Hepatocyte (in vitro differentiated cells): ENCODE results near the gene DDX17. TPM values are rescaled to one million over a fixed set of nuclear protein-coding genes. Genes with fewer than 3 reads are reported as not detected.

Experiments
- DNase-seq: peaks from one replicate; pipeline ENCODE4 v3.0.0-alpha.2; 2016; ENCODE audit warnings: low spot score
- H2AFZ ChIP-seq: fragments of 200-600 bp; sonication (generic); 2 replicates; pipeline ENCODE4 v1.6.0; 2016; ENCODE audit warnings: antibody characterized with exemption, mild to moderate bottlenecking
- H3K27ac ChIP-seq: fragments of 200-600 bp; sonication (generic); 2 replicates; pipeline ENCODE4 v1.5.1; 2016; ENCODE audit warnings: mild to moderate bottlenecking
- H3K27me3 ChIP-seq: fragments of 200-600 bp; sonication (generic); 2 replicates; pipeline ENCODE4 v1.6.1; 2016
- H3K36me3 ChIP-seq: fragments of 200-600 bp; sonication (generic); replicated peaks from 2 replicates; pipeline ENCODE4 v1.5.1; 2016; ENCODE audit warnings: low read depth; ENCODE audit not compliant: insufficient read depth
- H3K4me1 ChIP-seq: fragments of 200-600 bp; sonication (generic); 2 replicates; pipeline ENCODE4 v1.5.1; 2016; ENCODE audit warnings: mild to moderate bottlenecking, moderate library complexity; ENCODE audit not compliant: insufficient read depth
- H3K4me2 ChIP-seq: fragments of 200-600 bp; sonication (generic); 2 replicates; pipeline ENCODE4 v1.6.0; 2016
- H3K4me3 ChIP-seq: fragments of 200-600 bp; sonication (generic); 2 replicates; pipeline ENCODE4 v1.5.1; 2016; ENCODE audit warnings: mild to moderate bottlenecking
- H3K79me2 ChIP-seq: fragments of 200-600 bp; sonication (generic); 2 replicates; pipeline ENCODE4 v1.6.0; 2017; ENCODE audit warnings: mild to moderate bottlenecking
- H3K9me2 ChIP-seq: fragments of 200-600 bp; sonication (generic); replicated peaks from 2 replicates; pipeline ENCODE4 v1.6.0; 2017; ENCODE audit warnings: mild to moderate bottlenecking; ENCODE audit not compliant: insufficient read depth
- H3K9me3 ChIP-seq: fragments of 200-600 bp; sonication (generic); 2 replicates; pipeline ENCODE4 v1.5.1; 2016; ENCODE audit warnings: low read depth, mild to moderate bottlenecking
- H4K20me1 ChIP-seq: fragments of 200-600 bp; sonication (generic); 2 replicates; pipeline ENCODE4 v1.6.0; 2016; ENCODE audit warnings: mild to moderate bottlenecking; ENCODE audit not compliant: insufficient read depth, poor library complexity, severe bottlenecking
- EZH2 ChIP-seq: fragments of 200-600 bp; sonication (generic); IDR thresholded peaks from 2 replicates; pipeline ENCODE4 v1.6.1; 2016; ENCODE audit warnings: antibody characterized with exemption, mild to moderate bottlenecking, borderline replicate concordance
- EZH2phosphoT487 ChIP-seq: fragments of 200-600 bp; sonication (generic); IDR thresholded peaks from one replicate; pipeline ENCODE4 v1.6.1; 2018; ENCODE audit warnings: antibody characterized with exemption, mild to moderate bottlenecking, low read depth, moderate library complexity; ENCODE audit not compliant: unreplicated experiment, severe bottlenecking
- WGBS: methylation state at CpG from one replicate; pipeline ENCODE4 v1.1.6; 2016; ENCODE audit warnings: low lambda C conversion rate; ENCODE audit errors: missing lambda C conversion rate; 5-methylcytosine and 5-hydroxymethylcytosine counted together
- polyA plus RNA-seq: library from polyadenylated mRNA; unstranded; fragments of >200 nt; fragmentation: Nextera tagmentation; extraction: Ambion mirVana; gene quantifications from 2 replicates; pipeline ENCODE4 v1.2.1, GENCODE V29; 2016
- total RNA-seq: library from RNA; depleted of rRNA; stranded (reverse); fragments of >200 nt; gene quantifications from 2 replicates; pipeline ENCODE4 v1.2.3, GENCODE V29; 2014
- TF ChIP-seq, protein P1 (sequence below): fragments of 200-600 bp; sonication (generic); IDR thresholded peaks from 2 replicates; pipeline ENCODE4 v1.5.1; 2016; ENCODE audit warnings: antibody characterized with exemption, mild to moderate bottlenecking; ENCODE audit not compliant: poor library complexity

The DDX17 gene
- total and polyA plus RNA-seq, 2 experiments from 2014 or later = 42.3 to 432 TPM

DNA sequence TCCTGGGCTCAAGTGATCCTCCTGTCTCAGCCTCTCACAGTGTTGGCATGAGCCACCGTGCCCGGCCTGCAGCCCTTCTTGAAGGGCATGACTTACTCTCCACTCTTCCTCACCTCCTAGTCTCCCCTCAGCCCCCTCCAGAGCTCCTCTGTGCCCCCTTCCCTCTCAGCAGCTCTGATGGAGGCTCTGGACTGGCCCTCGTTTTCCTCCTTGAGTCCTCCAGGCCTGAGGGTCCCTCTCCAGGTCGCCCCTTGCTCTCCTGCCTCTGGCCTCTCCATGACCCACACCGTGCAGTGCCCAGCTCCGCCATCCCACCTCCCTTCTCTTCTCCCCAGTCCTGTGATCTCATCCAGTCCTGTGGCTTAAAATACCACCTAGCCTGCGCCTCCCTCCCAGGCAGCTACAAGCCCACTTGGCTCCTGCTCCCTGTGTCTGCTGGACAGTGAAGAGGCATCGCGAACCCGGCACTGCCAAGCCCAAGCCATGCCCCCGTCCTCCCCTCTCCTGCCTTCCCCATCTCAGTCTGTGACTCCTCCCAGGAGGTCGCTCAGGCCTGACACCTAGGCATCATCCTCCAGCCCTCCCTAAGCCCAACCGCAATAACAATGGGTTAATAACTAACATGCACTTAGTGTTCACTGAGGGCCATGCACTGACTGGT, 63.0 kb downstream of the DDX17 start:
- 76% methylated on average over 13 of the region's 13 CpGs for WGBS
- no peaks in the 10 kb centered on the region for H3K27me3 ChIP-seq

DNA sequence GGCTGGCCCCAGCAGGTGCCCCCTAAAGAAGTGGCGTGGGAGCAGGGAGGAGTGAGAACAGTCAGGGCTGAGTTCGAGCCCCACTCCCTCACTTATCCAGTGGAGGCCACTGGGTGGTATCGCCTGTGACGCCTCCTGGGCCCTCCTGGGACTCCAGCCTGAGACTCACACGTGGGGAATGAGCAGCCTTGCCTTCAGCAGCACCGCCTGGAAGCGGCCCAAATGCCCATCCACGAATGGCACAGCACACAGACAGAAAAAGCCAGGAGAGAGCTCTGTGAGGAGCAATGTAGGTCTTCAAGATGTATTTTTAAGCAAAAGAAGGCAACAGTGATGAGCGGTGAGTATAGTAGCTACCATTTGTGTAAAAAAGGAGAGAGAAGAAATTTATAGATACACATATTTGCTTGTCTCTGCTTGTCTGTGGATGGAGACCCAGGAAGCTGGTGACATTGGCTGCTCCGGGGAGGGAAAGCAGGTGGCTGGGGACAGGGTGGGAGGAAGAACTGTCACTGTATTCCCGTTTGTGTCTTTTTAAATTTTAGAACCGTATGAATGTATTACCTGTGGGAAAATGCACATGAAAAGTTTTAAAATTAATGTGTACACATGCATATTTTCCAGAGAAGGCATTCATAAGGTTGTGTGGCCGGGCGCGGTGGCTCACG, 64.4 kb downstream of the DDX17 start:
- DNase-seq = no peak
- Histone ChIP-seq H3K79me2 (no peaks in the 10 kb centered on the region), H4K20me1 (no peaks in the 10 kb centered on the region), H3K9me2 (no peaks in the 10 kb centered on the region), H3K36me3 (no peaks in the 10 kb centered on the region), H3K27me3 (no peaks in the 10 kb centered on the region), H3K9me3 (no peaks in the 10 kb centered on the region), H3K4me3 (no peak overlapping the region), H2AFZ (no peak overlapping the region), H3K4me2 (no peak overlapping the region), H3K4me1 (no peaks in the 10 kb centered on the region), H3K27ac (no peak overlapping the region)
- TF ChIP-seq EZH2 = no peak
- no peak for TF ChIP-seq EZH2phosphoT487
- TF ChIP-seq, protein P1, sequence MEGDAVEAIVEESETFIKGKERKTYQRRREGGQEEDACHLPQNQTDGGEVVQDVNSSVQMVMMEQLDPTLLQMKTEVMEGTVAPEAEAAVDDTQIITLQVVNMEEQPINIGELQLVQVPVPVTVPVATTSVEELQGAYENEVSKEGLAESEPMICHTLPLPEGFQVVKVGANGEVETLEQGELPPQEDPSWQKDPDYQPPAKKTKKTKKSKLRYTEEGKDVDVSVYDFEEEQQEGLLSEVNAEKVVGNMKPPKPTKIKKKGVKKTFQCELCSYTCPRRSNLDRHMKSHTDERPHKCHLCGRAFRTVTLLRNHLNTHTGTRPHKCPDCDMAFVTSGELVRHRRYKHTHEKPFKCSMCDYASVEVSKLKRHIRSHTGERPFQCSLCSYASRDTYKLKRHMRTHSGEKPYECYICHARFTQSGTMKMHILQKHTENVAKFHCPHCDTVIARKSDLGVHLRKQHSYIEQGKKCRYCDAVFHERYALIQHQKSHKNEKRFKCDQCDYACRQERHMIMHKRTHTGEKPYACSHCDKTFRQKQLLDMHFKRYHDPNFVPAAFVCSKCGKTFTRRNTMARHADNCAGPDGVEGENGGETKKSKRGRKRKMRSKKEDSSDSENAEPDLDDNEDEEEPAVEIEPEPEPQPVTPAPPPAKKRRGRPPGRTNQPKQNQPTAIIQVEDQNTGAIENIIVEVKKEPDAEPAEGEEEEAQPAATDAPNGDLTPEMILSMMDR = no peak
- WGBS = 87% methylated on average over 16 of the region's 16 CpGs

More for the DNA sequence above, 63.0 kb downstream of the DDX17 start:
- Histone ChIP-seq H3K36me3 (no peaks in the 10 kb centered on the region), H3K4me1 (no peaks in the 10 kb centered on the region), H3K4me2 (no peak overlapping the region), H3K9me3 (no peaks in the 10 kb centered on the region), H2AFZ (no peak overlapping the region), H3K4me3 (no peak overlapping the region), H4K20me1 (no peaks in the 10 kb centered on the region), H3K79me2 (no peaks in the 10 kb centered on the region), H3K9me2 (no peaks in the 10 kb centered on the region), H3K27ac (no peak overlapping the region)
- DNase-seq = no peak
- TF ChIP-seq EZH2 = no peak
- TF ChIP-seq, protein P1 = no peak
- TF ChIP-seq EZH2phosphoT487 = no peak

DNA sequence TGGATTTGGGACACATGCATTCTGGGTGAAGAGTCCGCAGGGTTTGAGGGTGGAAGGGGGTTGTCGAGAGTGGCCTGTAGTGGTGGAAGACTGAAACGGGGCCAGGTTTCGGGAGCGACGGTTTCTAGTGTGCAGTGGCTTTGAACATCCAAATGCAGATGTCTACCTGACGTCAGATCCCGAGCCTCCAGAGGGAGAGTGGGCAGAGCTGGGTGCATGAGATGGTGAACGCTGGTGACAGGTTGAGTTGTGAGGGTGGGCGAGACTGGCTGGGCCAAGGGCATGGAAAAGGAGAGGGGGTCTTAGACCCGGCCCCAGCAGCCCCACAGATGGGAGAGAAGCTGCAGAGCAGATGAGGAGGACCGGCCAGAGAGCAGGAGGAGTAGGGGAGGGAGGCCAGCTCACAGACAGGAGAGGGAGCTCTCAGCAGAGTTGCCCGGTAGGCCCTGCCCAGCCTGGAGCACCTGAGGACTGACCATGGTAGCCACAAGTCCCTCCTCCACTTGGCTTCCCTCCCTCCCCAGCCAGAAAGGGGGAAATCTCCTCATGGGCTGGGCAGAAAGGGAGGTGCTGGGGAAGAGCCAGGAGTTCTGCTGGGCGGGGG, 65.3 kb downstream of the DDX17 start:
- H3K4me3 ChIP-seq = no peak overlapping the region
- 88% methylated on average over 14 of the region's 14 CpGs for WGBS
- H3K36me3 ChIP-seq = no peaks in the 10 kb centered on the region
- H4K20me1 ChIP-seq = no peaks in the 10 kb centered on the region
- no peak overlapping the region for H3K4me2 ChIP-seq
- no peaks in the 10 kb centered on the region for H3K4me1 ChIP-seq
- no peak overlapping the region for H3K27ac ChIP-seq
- TF ChIP-seq, protein P1 = no peak
- TF ChIP-seq EZH2phosphoT487 = no peak
- TF ChIP-seq EZH2 = no peak
- H2AFZ ChIP-seq = no peak overlapping the region
- H3K79me2 ChIP-seq = no peaks in the 10 kb centered on the region
- no peaks in the 10 kb centered on the region for H3K27me3 ChIP-seq
- H3K9me2 ChIP-seq = no peaks in the 10 kb centered on the region
- no peaks in the 10 kb centered on the region for H3K9me3 ChIP-seq
- DNase-seq = no peak
